ENCODE measurements around the gene ERCC5.
A peak's percentile ranks its signal among the peaks of the same experiment; 100 is the strongest.

ERCC5 gene

DNA sequence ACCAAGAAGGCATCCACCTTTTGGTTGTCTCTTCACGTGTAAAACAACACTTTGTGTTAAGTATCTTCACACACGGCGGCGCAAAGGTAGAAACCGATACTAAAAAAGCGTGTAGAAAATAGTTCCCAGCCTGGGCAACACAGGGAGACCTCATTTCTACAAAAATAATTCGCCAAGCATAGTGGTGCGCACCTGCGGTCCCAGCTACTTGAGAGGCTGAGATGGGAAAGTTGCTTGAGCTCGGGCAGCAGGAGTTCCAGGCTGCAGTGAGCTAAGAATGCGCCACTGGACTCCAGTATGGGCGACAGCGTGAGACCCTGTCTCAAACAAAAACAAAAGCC is 573 bp upstream of the ERCC5 start:
- no peak for DNase-seq (ENCODE audit: low read depth)
- TF ChIP-seq CTCF (IDR thresholded peaks at IDR 0.05; ENCODE audit: insufficient read depth, low read depth, low read length, missing control alignments): no peak
- H3K4me3 ChIP-seq (ENCODE audit: low read depth, low read length): peak overlapping the region; percentile 66

DNA sequence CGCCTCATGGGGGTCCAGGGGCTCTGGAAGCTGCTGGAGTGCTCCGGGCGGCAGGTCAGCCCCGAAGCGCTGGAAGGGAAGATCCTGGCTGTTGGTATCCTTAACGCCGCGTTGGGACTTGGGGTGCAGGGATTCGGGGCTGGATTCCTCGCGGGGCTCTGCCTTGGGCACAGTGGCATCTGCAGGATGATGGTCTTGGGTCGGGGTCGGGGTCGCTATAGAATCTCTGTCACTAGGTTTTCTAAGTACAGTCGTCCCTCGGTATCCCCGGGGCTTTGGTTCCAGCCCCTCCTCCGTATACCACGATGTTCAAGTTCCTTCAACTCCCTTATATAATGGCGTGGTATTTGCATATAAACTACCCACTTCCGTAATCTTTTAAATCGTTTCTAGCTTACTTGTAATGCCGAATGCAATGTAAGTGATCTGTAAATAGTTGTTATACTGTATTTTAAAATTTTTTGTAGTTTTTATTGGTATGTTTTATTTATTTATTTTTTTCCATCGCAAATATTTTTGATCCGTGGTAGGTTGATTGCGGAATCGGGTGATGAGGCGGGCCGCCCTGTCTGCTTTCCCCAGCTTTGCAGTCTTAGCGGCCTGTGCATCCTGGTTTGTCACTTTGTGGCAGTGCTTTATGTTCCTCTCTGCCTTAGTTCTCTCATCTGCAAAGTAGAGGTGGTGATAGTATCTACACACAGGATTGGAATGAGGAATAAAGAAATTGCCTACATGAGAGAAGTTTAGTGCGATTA is 606 bp downstream of the ERCC5 start:
- peak overlapping the region; percentile 66 for H3K4me3 ChIP-seq (ENCODE audit: low read depth, low read length)
- DNase-seq (ENCODE audit: low read depth): peak; percentile 70
- TF ChIP-seq CTCF (IDR thresholded peaks at IDR 0.05; ENCODE audit: insufficient read depth, low read depth, low read length, missing control alignments): no peak

DNA sequence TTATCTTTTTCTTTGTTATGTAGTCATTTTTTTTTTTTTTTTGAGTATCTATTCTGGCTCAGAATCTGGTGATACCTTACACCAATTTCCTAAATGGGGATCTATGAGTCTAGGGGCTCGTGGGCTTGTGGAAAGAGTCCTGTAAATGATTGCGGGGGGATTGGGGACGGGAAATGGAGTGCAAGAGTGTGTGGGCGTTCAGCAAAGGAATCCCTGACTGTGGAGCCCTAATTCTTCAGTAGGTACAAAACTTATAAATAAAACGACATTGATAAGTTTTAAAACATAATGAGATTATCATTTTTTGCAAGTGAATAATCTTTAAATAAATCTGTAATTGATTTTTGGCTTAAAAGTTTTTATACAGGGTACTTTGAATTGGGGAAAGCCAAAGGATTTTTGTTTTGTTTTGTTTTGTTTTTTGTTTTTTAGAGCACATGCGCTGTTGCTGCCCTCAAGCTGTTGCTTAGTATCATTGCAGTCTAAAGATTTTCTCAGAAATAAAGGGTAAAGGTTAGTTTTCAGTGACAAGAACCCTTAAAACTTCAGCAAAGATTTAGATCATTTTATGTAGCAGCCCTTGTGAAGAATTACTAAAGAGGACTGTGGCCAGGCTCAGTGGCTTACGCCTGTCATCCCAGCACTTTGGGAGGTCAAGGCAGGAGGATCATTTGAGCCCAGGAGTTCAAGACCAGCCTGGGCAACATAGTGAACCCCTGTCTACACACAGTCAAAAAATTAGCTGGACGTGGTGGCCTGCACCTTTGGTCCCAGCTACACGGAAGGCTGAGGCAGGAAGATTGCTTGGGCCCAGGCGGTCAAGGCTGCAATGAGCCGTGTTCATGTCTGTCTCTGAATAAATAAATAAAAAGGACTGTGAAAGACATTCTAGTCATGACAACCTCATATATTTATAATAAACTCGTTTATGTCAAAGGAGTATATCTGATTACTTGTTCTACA is 1.7 kb downstream of the ERCC5 start:
- H3K4me3 ChIP-seq (ENCODE audit: low read depth, low read length): peak overlapping the region; percentile 66
- TF ChIP-seq CTCF (IDR thresholded peaks at IDR 0.05; ENCODE audit: insufficient read depth, low read depth, low read length, missing control alignments): peak; percentile 63
- peak; percentile 56 for DNase-seq (ENCODE audit: low read depth)

DNA sequence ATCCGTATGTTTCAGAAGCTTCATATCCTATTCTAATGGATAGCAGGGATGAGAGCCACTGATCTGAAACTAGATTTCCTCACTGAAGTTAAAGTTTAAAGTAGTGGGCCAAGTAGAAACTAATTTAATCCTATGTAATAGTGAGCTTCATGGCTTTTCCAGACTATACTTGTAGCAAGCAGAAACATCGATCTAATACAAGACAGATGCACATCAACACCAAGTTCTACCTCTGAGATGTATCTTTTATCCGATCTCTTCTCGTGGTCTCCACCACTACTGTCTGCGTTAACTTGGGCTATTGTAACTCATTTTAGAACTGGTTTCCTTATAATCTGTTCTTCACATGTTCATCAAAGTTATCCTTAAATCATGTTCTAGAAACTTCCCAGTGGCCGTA is 3.1 kb downstream of the ERCC5 start:
- TF ChIP-seq CTCF (IDR thresholded peaks at IDR 0.05; ENCODE audit: insufficient read depth, low read depth, low read length, missing control alignments): no peak
- DNase-seq (ENCODE audit: low read depth): no peak
- H3K4me3 ChIP-seq (ENCODE audit: low read depth, low read length): no peak overlapping the region

DNA sequence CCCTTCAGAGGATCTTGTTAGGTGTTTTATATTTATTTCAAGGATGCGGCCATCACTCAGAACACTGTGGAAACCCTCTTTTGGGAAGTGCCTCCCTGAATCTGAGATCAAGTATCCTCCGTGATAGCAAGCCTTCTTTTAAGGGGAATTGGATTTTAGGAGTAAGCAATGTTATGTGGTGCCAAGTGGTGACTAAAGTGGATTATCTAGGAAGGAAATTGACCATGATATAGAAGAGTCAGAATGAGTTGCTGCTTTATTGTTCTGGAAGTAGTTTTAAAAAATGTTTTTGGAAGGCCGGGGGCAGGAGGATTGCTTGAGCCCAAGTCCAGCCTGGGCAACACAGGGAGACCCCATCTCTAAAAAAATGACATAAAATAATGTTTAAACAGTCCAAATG is 6.7 kb downstream of the ERCC5 start:
- DNase-seq (ENCODE audit: low read depth): no peak
- H3K4me3 ChIP-seq (ENCODE audit: low read depth, low read length): no peak overlapping the region
- TF ChIP-seq CTCF (IDR thresholded peaks at IDR 0.05; ENCODE audit: insufficient read depth, low read depth, low read length, missing control alignments): no peak

DNA sequence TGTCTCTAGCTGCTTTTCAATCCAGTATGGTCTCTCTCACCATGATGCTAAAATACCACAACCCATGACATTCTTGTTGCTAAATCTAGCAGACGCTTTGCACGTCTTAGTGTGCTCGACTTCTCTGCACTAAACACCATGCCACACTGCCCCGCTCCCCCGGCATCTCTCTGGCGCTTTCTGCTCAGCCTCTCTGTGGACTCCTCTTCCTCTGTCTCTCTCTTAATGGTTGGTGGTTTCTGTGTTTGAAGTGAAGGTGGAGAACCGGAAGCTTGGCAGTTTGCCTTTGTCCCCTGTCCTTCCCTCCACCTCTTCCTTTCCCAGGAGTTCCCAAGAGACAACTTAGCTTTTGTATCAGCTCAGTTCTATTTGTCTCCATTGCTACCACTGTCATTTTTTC is 8.8 kb downstream of the ERCC5 start:
- TF ChIP-seq CTCF (IDR thresholded peaks at IDR 0.05; ENCODE audit: insufficient read depth, low read depth, low read length, missing control alignments): no peak
- no peak overlapping the region for H3K4me3 ChIP-seq (ENCODE audit: low read depth, low read length)
- DNase-seq (ENCODE audit: low read depth): no peak
